ENCODE data around the gene REX1BD.
A peak's percentile ranks its signal among the peaks of the same experiment; 100 is the strongest.

REX1BD gene

GRCh38 chr19:18608102-18608804 is 19.7 kb downstream of the REX1BD start:
- DNase-seq (ENCODE audit: low read depth, low spot score) = no peak
- H3K9me3 ChIP-seq (ENCODE audit: low read depth, low read length) = no peaks in the 10 kb centered on the region
- no peak overlapping the region for H3K9ac ChIP-seq (ENCODE audit: insufficient read length)
- no peaks in the 10 kb centered on the region for H3K36me3 ChIP-seq (ENCODE audit: insufficient read depth, low read length)
- H3K4me3 ChIP-seq = peak overlapping the region; percentile 86
- TF ChIP-seq EZH2 (IDR thresholded peaks at IDR 0.05) = no peak
- TF ChIP-seq POLR2AphosphoS5 (IDR thresholded peaks at IDR 0.05; ENCODE audit: borderline replicate concordance, low read depth, low read length) = no peak
- no peak for TF ChIP-seq FOXP2 (optimal IDR thresholded peaks at IDR 0.05; ENCODE audit: control extremely low read depth, extremely low read length, insufficient read depth)
- no peak overlapping the region for H3K27ac ChIP-seq

- H3K9me3 ChIP-seq (ENCODE audit: low read depth, low read length) = no peaks in the 10 kb centered on the region
- TF ChIP-seq POLR2AphosphoS5 (IDR thresholded peaks at IDR 0.05; ENCODE audit: borderline replicate concordance, low read depth, low read length) (no peak), FOXP2 (optimal IDR thresholded peaks at IDR 0.05; ENCODE audit: control extremely low read depth, extremely low read length, insufficient read depth) (no peak), EZH2 (IDR thresholded peaks at IDR 0.05) (no peak)
- H3K27ac ChIP-seq = no peak overlapping the region
- no peak overlapping the region for H3K4me3 ChIP-seq
- no peak for DNase-seq (ENCODE audit: low read depth, low spot score)
- no peak overlapping the region for H3K9ac ChIP-seq (ENCODE audit: insufficient read length)
- H3K36me3 ChIP-seq (ENCODE audit: insufficient read depth, low read length) = no peaks in the 10 kb centered on the region
These were observed 20.5 kb downstream of the REX1BD start for GRCh38 chr19:18608805-18609716.

GRCh38 chr19:18609717-18610051 is 21.1 kb downstream of the REX1BD start:
- Histone ChIP-seq H3K9ac (ENCODE audit: insufficient read length) (no peak overlapping the region), H3K27ac (no peak overlapping the region), H3K9me3 (ENCODE audit: low read depth, low read length) (no peaks in the 10 kb centered on the region), H3K36me3 (ENCODE audit: insufficient read depth, low read length) (no peaks in the 10 kb centered on the region), H3K4me3 (no peak overlapping the region)
- TF ChIP-seq POLR2AphosphoS5 (IDR thresholded peaks at IDR 0.05; ENCODE audit: borderline replicate concordance, low read depth, low read length) (no peak), EZH2 (IDR thresholded peaks at IDR 0.05) (no peak), FOXP2 (optimal IDR thresholded peaks at IDR 0.05; ENCODE audit: control extremely low read depth, extremely low read length, insufficient read depth) (no peak)
- DNase-seq (ENCODE audit: low read depth, low spot score) = no peak

- DNase-seq (ENCODE audit: low read depth, low spot score) = no peak
- Histone ChIP-seq H3K4me3 (no peak overlapping the region), H3K9ac (ENCODE audit: insufficient read length) (no peak overlapping the region), H3K27ac (no peak overlapping the region), H3K36me3 (ENCODE audit: insufficient read depth, low read length) (no peaks in the 10 kb centered on the region), H3K9me3 (ENCODE audit: low read depth, low read length) (no peaks in the 10 kb centered on the region)
- TF ChIP-seq FOXP2 (optimal IDR thresholded peaks at IDR 0.05; ENCODE audit: control extremely low read depth, extremely low read length, insufficient read depth) (no peak), EZH2 (IDR thresholded peaks at IDR 0.05) (no peak), POLR2AphosphoS5 (IDR thresholded peaks at IDR 0.05; ENCODE audit: borderline replicate concordance, low read depth, low read length) (no peak)
These were observed 21.6 kb downstream of the REX1BD start for GRCh38 chr19:18610245-18610555.

DNA sequence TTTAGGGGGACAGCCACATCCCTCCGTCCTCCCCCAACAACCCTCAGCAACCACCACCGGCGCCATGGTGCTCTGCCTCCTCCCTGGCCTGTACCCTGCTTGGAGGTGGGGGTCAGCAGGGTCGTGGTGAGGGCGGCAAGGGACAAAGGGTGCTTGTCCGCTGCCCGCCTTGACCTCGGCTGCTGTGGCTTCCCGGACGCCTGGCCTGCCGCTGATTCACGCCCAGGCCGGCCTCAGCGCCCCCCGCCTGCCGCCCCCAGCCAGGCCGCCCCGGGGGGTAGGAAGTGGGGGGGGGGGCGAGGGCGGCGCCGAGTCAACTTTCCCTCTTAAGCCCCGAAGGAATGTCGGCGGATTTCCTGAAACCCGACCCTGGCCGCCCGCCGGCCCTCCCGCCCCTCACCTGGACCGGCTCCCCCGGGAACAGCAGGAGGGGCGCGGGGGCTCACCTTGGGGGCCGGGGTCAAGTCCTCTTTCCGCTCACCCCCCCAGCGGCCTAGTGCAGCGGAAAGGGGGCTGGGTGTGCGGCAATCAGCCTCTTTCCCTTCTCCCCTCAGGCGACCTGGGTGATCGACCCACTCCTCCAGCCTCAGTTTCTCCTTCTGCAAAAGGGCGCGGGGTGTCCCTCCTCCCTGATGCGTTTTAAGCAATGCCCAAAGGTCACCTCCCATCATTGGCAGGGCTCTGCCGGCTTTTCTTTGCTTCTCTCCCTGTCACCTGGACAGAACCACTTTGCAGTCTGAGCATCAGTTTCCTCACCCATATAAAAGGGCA is 22.1 kb downstream of the REX1BD start:
- DNase-seq (ENCODE audit: low read depth, low spot score) = no peak
- H3K27ac ChIP-seq = no peak overlapping the region

GRCh38 chr19:18611327-18612050 is 22.9 kb downstream of the REX1BD start:
- Histone ChIP-seq H3K4me3 (peak overlapping the region; percentile 80), H3K36me3 (ENCODE audit: insufficient read depth, low read length) (no peaks in the 10 kb centered on the region), H3K9me3 (ENCODE audit: low read depth, low read length) (no peaks in the 10 kb centered on the region), H3K9ac (ENCODE audit: insufficient read length) (no peak overlapping the region), H3K27ac (no peak overlapping the region)
- no peak for DNase-seq (ENCODE audit: low read depth, low spot score)
- TF ChIP-seq FOXP2 (optimal IDR thresholded peaks at IDR 0.05; ENCODE audit: control extremely low read depth, extremely low read length, insufficient read depth) = no peak
- TF ChIP-seq POLR2AphosphoS5 (IDR thresholded peaks at IDR 0.05; ENCODE audit: borderline replicate concordance, low read depth, low read length) = no peak
- no peak for TF ChIP-seq EZH2 (IDR thresholded peaks at IDR 0.05)

More for the DNA sequence above, 22.1 kb downstream of the REX1BD start:
- H3K9ac ChIP-seq (ENCODE audit: insufficient read length) = no peak overlapping the region
- H3K4me3 ChIP-seq = peak overlapping the region; percentile 31
- TF ChIP-seq POLR2AphosphoS5 (IDR thresholded peaks at IDR 0.05; ENCODE audit: borderline replicate concordance, low read depth, low read length) (no peak), EZH2 (IDR thresholded peaks at IDR 0.05) (no peak), FOXP2 (optimal IDR thresholded peaks at IDR 0.05; ENCODE audit: control extremely low read depth, extremely low read length, insufficient read depth) (no peak)
- H3K36me3 ChIP-seq (ENCODE audit: insufficient read depth, low read length) = no peaks in the 10 kb centered on the region
- H3K9me3 ChIP-seq (ENCODE audit: low read depth, low read length) = no peaks in the 10 kb centered on the region

DNA sequence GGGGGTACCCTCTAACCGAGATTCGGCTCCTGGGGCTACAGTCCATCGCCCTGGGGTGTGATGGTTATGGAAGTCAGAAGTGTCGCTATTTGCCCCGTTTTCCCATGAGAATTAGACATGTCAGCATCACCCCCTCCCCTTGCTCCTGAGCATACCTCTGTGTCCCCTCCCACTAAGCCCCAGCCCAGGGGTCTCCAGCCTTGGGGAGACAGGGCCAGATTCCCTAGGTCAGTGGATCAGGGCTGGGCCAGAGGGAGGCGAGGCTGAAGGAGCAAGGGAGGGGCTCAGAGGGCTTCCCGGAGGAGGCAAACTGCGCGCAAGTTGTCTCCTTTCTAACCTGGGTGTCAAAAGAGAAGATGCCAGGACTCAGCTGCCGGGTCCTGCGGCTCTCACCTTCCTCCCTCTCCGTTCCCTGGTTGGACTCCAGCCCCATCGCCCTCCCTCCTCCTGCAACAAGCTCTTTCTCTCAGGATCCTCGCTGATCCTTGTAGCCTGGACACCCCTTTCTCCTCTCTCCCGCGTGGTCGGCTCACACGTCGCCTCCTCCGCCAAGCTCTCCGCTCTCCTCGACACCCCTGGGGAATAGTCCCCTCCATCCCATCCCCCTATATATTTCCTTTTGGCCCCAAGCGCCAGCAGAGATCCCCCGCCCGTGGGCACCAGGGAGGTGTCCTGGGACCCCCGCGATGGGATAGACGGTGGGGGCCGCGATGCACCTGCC is 23.6 kb downstream of the REX1BD start:
- DNase-seq (ENCODE audit: low read depth, low spot score) = no peak
- H3K27ac ChIP-seq = no peak overlapping the region
- peak overlapping the region; percentile 80 for H3K4me3 ChIP-seq

More for the DNA sequence above, 23.6 kb downstream of the REX1BD start:
- TF ChIP-seq POLR2AphosphoS5 (IDR thresholded peaks at IDR 0.05; ENCODE audit: borderline replicate concordance, low read depth, low read length) (no peak), EZH2 (IDR thresholded peaks at IDR 0.05) (no peak), FOXP2 (optimal IDR thresholded peaks at IDR 0.05; ENCODE audit: control extremely low read depth, extremely low read length, insufficient read depth) (no peak)
- H3K9ac ChIP-seq (ENCODE audit: insufficient read length) = no peak overlapping the region
- H3K9me3 ChIP-seq (ENCODE audit: low read depth, low read length) = no peaks in the 10 kb centered on the region
- H3K36me3 ChIP-seq (ENCODE audit: insufficient read depth, low read length) = no peaks in the 10 kb centered on the region

All from SK-N-MC (cell line).